ENCODE results near the gene DRC3.

DNA sequence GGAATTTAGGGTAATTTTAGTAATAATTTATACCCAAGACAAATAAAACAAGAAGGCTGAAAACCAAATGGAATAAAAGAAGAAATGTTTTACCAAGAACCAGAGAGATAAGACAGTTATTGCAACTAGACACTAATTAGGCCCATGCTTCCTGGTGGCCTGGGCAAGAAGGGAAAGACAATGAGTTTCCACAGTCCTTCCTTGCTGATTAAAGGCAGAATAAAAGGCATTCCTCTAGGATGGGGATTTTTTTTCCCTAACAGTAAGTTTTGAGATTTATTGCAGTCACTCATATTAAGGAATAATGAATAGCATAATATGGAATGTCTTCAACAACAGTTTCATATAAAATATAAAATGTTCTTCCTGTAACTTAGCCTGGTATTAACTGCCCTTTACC is 42.0 kb upstream of the DRC3 start:
- TF ChIP-seq POLR2A (IDR thresholded peaks at IDR 0.05; ENCODE audit: low read depth, low read length): no peak
- TF ChIP-seq POLR2AphosphoS5 (IDR thresholded peaks at IDR 0.05; ENCODE audit: low read depth, low read length): no peak
- TF ChIP-seq TAF1 (IDR thresholded peaks at IDR 0.05; ENCODE audit: borderline replicate concordance, low read depth, low read length): no peak

Data from GM12892 (cell line).